BLaER1 treated with 17β-estradiol and CSF1 and Interleukin-3, amounts not matched to agents 10 nM and 100 nM (cell line): Measurements from ENCODE around the gene AAR2.

Experiments used
- H3K27ac ChIP-seq, 11 experiments: shearing (Covaris generic); formaldehyde crosslinking; 2 replicates each; pipeline ENCODE4 v1.8.1; 2022
- H3K27me3 ChIP-seq, 11 experiments: shearing (Covaris generic); formaldehyde crosslinking; 2 replicates each; pipeline ENCODE4 v1.8.1; 2022
- H3K36me3 ChIP-seq, 11 experiments: shearing (Covaris generic); formaldehyde crosslinking; 2 replicates each; pipeline ENCODE4 v1.8.1; 2022
- H3K4me1 ChIP-seq, 10 experiments: shearing (Covaris generic); formaldehyde crosslinking; 2 replicates each; pipeline ENCODE4 v1.8.1; 2022
- H3K4me2 ChIP-seq, 11 experiments: shearing (Covaris generic); formaldehyde crosslinking; 2 replicates each; pipeline ENCODE4 v1.8.1; 2022
- H3K4me3 ChIP-seq, 10 experiments: shearing (Covaris generic); formaldehyde crosslinking; 2 replicates each; pipeline ENCODE4 v1.8.1; 2022
- H3K9ac ChIP-seq, 11 experiments: shearing (Covaris generic); formaldehyde crosslinking; 2 replicates each; pipeline ENCODE4 v1.8.1; 2022
- H3K9me3 ChIP-seq, 11 experiments: shearing (Covaris generic); formaldehyde crosslinking; replicated peaks in 1 of 11; 2 replicates each; pipeline ENCODE4 v1.8.1; 2022
- H4K20me1 ChIP-seq, 11 experiments: shearing (Covaris generic); formaldehyde crosslinking; 2 replicates each; pipeline ENCODE4 v1.8.1; 2022
- Cebpa-rat ChIP-seq, 11 experiments: shearing (Covaris generic); IDR thresholded peaks; 2 replicates each; pipeline ENCODE4 v1.8.1; 2022

Gene AAR2

GRCh38 chr20:36215778-36216177, 20.5 kb upstream of the AAR2 start:
- TF ChIP-seq Cebpa-rat (IDR thresholded peaks at IDR 0.05), result no peak
- Histone ChIP-seq H3K36me3 (no peaks in the 10 kb centered on the region), H3K4me2 (no peak overlapping the region), H3K4me1 (no peaks in the 10 kb centered on the region), H3K27ac (no peak overlapping the region), H3K27me3 (no peaks in the 10 kb centered on the region), H3K9ac (no peak overlapping the region), H3K4me3 (no peak overlapping the region), H3K9me3 (no peaks in the 10 kb centered on the region), H4K20me1 (0 out of 22 replicates have a peak, but pooled peaks cover 0 to 4% (median 0%) of the 10 kb centered on the region in 11 experiments)

DNA sequence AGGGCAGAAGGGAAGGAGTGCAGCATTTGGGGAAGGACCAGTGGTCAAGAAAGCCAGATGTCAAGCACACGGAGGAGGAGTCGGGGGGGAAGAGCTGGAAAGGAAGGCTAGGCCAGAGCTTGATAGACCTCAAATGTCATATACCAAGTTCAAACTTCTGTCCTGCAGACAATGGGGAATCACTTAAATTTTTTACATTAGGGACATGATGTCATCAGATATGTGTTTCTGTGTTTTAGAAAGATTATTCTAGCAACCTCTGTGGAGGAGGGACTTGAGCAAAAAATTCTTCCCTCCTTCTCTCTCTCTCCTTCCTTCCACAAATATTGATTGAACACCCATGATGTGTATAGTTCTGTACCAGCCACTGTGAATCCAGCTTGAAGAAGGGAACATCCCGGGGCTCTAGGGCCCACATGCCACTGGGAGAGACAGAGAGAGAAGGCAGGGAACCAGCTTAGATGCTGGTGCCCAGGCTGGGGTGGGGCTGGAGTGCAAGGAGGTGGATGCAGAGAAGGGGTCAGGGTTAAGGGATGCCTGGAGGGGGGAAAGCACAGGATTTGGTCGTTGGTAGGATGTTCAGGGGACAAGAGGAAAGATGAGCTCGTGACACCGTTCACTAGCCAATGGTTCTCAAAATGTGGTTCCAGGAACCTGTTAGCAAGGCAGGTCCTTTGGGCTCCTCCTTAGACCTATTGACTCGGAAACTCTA, 19.8 kb upstream of the AAR2 start:
- Histone ChIP-seq H3K27ac (no peak overlapping the region), H3K4me2 (no peak overlapping the region), H3K9me3 (no peaks in the 10 kb centered on the region), H3K27me3 (no peaks in the 10 kb centered on the region), H3K9ac (no peak overlapping the region), H3K36me3 (no peaks in the 10 kb centered on the region), H3K4me1 (no peaks in the 10 kb centered on the region), H3K4me3 (no peak overlapping the region), H4K20me1 (0 out of 22 replicates have a peak, but pooled peaks cover 0 to 4% (median 0%) of the 10 kb centered on the region in 11 experiments)
- no peak for TF ChIP-seq Cebpa-rat (IDR thresholded peaks at IDR 0.05)

DNA sequence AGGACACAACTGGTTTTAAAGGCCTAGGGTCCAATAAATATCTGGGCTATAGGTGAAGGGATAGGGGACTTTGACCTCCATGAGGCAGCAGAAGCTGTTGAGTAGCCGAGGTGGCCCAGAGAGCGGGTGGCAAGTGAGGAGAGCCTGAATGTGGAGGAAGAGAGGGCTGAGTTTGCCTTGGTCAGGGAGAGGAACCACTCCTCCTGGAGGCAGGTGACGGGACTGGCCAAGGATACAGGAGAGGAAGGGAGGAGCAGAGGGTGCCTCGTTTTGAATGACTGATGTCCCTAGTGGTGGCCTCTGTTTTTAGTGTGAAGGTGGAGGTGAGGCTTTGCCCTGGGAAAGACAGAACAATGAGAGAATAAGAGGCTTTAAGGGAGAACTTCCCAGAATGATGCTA, 19.1 kb upstream of the AAR2 start:
- no peak for TF ChIP-seq Cebpa-rat (IDR thresholded peaks at IDR 0.05)
- Histone ChIP-seq H4K20me1 (0 out of 22 replicates have a peak, but pooled peaks cover 0 to 4% (median 0%) of the 10 kb centered on the region in 11 experiments), H3K36me3 (no peaks in the 10 kb centered on the region; a peak in 1 of 22 replicates), H3K4me1 (no peaks in the 10 kb centered on the region), H3K4me3 (no peak overlapping the region), H3K9ac (no peak overlapping the region), H3K9me3 (no peaks in the 10 kb centered on the region), H3K4me2 (no peak overlapping the region), H3K27ac (no peak overlapping the region), H3K27me3 (no peaks in the 10 kb centered on the region)

GRCh38 chr20:36218380-36219064, 17.8 kb upstream of the AAR2 start:
- TF ChIP-seq Cebpa-rat (IDR thresholded peaks at IDR 0.05), result no peak
- no peaks in the 10 kb centered on the region for H3K9me3 ChIP-seq
- H4K20me1 ChIP-seq, result 0 out of 22 replicates have a peak, but pooled peaks cover 0 to 4% (median 0%) of the 10 kb centered on the region in 11 experiments
- H3K4me1 ChIP-seq, result no peaks in the 10 kb centered on the region
- H3K27me3 ChIP-seq, result no peaks in the 10 kb centered on the region
- no peak overlapping the region for H3K4me3 ChIP-seq
- H3K4me2 ChIP-seq, result no peak overlapping the region
- H3K27ac ChIP-seq, result no peak overlapping the region
- no peak overlapping the region for H3K9ac ChIP-seq
- no peaks in the 10 kb centered on the region; a peak in 1 of 22 replicates for H3K36me3 ChIP-seq

DNA sequence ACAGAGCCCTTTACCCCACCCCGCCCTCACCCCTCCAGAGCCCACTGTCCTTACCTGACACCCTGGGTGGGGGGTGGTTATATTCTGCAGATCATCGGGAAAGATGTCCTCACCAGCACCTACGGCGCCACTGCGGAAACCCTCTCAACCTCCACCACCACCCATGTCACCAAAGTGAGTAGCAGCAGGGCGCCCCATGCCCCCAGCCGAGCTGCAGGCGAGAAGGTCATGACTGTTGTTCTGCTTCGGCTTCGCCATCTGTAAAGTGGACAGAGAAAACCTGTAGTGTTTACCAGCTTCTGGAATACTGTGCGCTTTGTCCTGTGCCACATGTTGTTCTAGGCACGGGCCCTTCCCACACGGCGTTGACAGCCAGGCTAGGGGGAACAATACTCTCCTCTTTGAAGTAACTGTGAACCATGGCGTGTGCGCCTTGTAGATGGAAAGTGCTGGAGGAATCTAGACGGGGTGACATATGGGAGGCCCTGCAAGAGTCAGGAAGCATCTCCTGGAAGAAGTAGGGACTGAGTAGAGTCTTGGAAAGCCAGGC, 16.5 kb upstream of the AAR2 start:
- Histone ChIP-seq H3K9ac (no peak overlapping the region), H3K4me2 (no peak overlapping the region), H3K27me3 (no peaks in the 10 kb centered on the region), H3K27ac (no peak overlapping the region), H3K36me3 (no peaks in the 10 kb centered on the region; a peak in 1 of 22 replicates), H3K4me3 (no peak overlapping the region), H3K9me3 (no peaks in the 10 kb centered on the region), H3K4me1 (no peaks in the 10 kb centered on the region), H4K20me1 (0 out of 22 replicates have a peak, but pooled peaks cover 0 to 4% (median 0%) of the 10 kb centered on the region in 11 experiments)
- TF ChIP-seq Cebpa-rat (IDR thresholded peaks at IDR 0.05), result no peak

GRCh38 chr20:36225666-36226065, 10.6 kb upstream of the AAR2 start:
- Histone ChIP-seq H3K27ac (no peak overlapping the region), H3K4me1 (no peaks in the 10 kb centered on the region), H3K27me3 (no peaks in the 10 kb centered on the region), H3K9ac (no peak overlapping the region), H3K4me3 (no peak overlapping the region), H3K4me2 (no peak overlapping the region), H4K20me1 (no peaks in the 10 kb centered on the region; a peak in 1 of 22 replicates), H3K36me3 (no peaks in the 10 kb centered on the region; a peak in 1 of 22 replicates), H3K9me3 (no peaks in the 10 kb centered on the region)
- no peak for TF ChIP-seq Cebpa-rat (IDR thresholded peaks at IDR 0.05)

DNA sequence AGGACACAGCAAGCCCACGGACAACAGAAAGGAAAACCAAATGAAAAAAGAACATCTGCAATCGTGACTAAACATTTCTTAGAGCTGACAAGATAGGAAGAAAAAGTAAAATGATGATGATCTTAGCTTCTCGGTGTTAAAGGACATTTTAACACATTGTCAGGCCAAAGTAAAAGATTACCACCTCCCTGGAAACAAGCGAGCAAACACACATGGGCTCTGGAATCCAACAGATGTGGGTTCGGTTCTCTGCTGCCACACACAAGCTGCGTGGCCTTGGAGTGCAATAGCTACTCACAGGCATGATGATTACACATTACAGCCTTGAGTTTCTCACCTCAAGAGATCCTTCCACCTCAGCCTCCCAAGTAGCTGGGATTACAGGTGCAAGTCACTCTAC, 7.5 kb upstream of the AAR2 start:
- Histone ChIP-seq H4K20me1 (no peaks in the 10 kb centered on the region; a peak in 1 of 22 replicates), H3K9ac (no peak overlapping the region), H3K27me3 (no peaks in the 10 kb centered on the region), H3K36me3 (no peaks in the 10 kb centered on the region), H3K27ac (no peak overlapping the region), H3K4me2 (no peak overlapping the region), H3K4me3 (no peak overlapping the region), H3K9me3 (no peaks in the 10 kb centered on the region), H3K4me1 (no peaks in the 10 kb centered on the region)
- no peak for TF ChIP-seq Cebpa-rat (IDR thresholded peaks at IDR 0.05)

GRCh38 chr20:36230019-36230418, 6.3 kb upstream of the AAR2 start:
- Histone ChIP-seq H3K9me3 (no peaks in the 10 kb centered on the region), H3K4me2 (no peak overlapping the region), H3K27me3 (no peaks in the 10 kb centered on the region), H3K4me1 (no peaks in the 10 kb centered on the region), H3K4me3 (no peak overlapping the region), H3K27ac (no peak overlapping the region), H3K36me3 (no peaks in the 10 kb centered on the region), H3K9ac (no peak overlapping the region), H4K20me1 (no peaks in the 10 kb centered on the region; a peak in 1 of 22 replicates)
- TF ChIP-seq Cebpa-rat (IDR thresholded peaks at IDR 0.05), result no peak

DNA sequence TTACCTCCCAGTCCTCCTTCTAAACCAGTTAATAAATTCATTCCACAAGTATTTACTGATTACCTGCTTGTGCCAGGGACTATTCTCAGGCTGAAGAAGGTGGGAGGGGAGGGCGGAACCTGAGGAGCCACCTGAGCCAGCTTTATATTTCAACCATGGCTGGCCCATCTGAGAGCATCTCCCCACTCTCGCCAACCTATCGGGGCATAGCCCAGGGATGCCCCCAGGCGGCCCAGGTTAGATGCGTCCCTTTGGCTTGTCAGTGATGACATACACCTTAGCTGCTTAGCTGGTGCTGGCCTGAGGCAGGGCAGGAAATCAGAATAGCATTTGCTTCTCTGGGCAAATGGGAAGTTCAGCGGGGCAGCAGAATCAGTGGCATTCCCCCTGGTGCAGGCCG, 4.9 kb upstream of the AAR2 start:
- no peak for TF ChIP-seq Cebpa-rat (IDR thresholded peaks at IDR 0.05)
- H3K4me1 ChIP-seq, result peaks cover 0 to 6% (median 5%) of the 10 kb centered on the region in 10 experiments; a peak in 15 of 20 replicates
- H3K36me3 ChIP-seq, result no peaks in the 10 kb centered on the region
- H3K27ac ChIP-seq, result no peak overlapping the region
- no peaks in the 10 kb centered on the region for H3K9me3 ChIP-seq
- H3K9ac ChIP-seq, result no peak overlapping the region
- no peak overlapping the region for H3K4me3 ChIP-seq
- H3K4me2 ChIP-seq, result no peak overlapping the region
- H3K27me3 ChIP-seq, result no peaks in the 10 kb centered on the region
- H4K20me1 ChIP-seq, result no peaks in the 10 kb centered on the region
